AG04449 (cell line): ENCODE results near the gene ATRAID.

Experiments
- CTCF ChIA-PET: fragments of 350-600 bp; formaldehyde crosslinking; extraction: SDS; loops from one replicate; lab custom pipeline; 2021; ENCODE audit warnings: antibody characterized with exemption; lab: Yijun Ruan, JAX
- POLR2A ChIA-PET: fragments of 400-600, 350-600 bp; formaldehyde crosslinking; extraction: SDS; loops from one replicate; lab custom pipeline; 2020; ENCODE audit warnings: antibody characterized with exemption, inconsistent platforms; lab: Yijun Ruan, JAX
- DNase-seq: peaks from one replicate; pipeline ENCODE4 v3.0.0-alpha.2; 2010; ENCODE audit warnings: low read depth, low spot score
- H3K4me3 ChIP-seq: 2 replicates; pipeline ENCODE4 v1.5.1; 2011; ENCODE audit warnings: low read depth, mild to moderate bottlenecking, control low read depth, low read length
- CTCF ChIP-seq: IDR thresholded peaks from one replicate; pipeline ENCODE4 v1.5.1; 2011; ENCODE audit warnings: mild to moderate bottlenecking, moderate library complexity, low read length, control low read depth, inconsistent platforms; ENCODE audit not compliant: insufficient read depth; ENCODE audit errors: missing control alignments

Gene ATRAID

GRCh38 chr2:27208486-27209050 lies 3.3 kb upstream of the ATRAID start:
- no peak for TF ChIP-seq CTCF
- ChIA-PET POLR2A (interaction anchor here (1.0 kb wide), 1 partner anchor 14 kb away, joined by 3 read pairs; no protein-coding TSS in a partner anchor), CTCF (no interaction called here)
- H3K4me3 ChIP-seq, result no peak overlapping the region
- no peak for DNase-seq

- DNase-seq, result no peak
- ChIA-PET CTCF (interaction anchor here (0.9 to 1.4 kb wide), 2 partner anchors 15 to 94 kb away, joined by 3 read pairs; no protein-coding TSS in a partner anchor), POLR2A (no interaction called here)
- no peak for TF ChIP-seq CTCF
- H3K4me3 ChIP-seq, result no peak overlapping the region
Measured at GRCh38 chr2:27209621-27210401, 2.0 kb upstream of the ATRAID start.

- no peak for TF ChIP-seq CTCF
- DNase-seq, result no peak
- ChIA-PET CTCF (interaction anchor here (1.1 to 1.9 kb wide), 7 partner anchors 20 to 115 kb away, joined by 3 to 8 read pairs (median 5); no protein-coding TSS in a partner anchor), POLR2A (interaction anchor here (0.9 to 1.4 kb wide), 2 partner anchors 69 to 77 kb away, joined by 3 to 5 read pairs; partner anchors contain the start of gene PREB)
- peak overlapping the region; percentile 91 for H3K4me3 ChIP-seq
Measured at GRCh38 chr2:27211241-27211942, 449 bp upstream of the ATRAID start.

GRCh38 chr2:27212626-27213471 lies 1.0 kb downstream of the ATRAID start:
- peak overlapping the region; percentile 91 for H3K4me3 ChIP-seq
- DNase-seq, result no peak
- CTCF ChIA-PET, result interaction anchor here (0.7 to 1.8 kb wide), 6 partner anchors 21 to 115 kb away, joined by 3 to 8 read pairs (median 4); no protein-coding TSS in a partner anchor
- POLR2A ChIA-PET, result interaction anchor here (0.9 to 1.4 kb wide), 2 partner anchors 68 to 79 kb away, joined by 3 to 5 read pairs; partner anchors contain the start of gene PREB
- TF ChIP-seq CTCF, result no peak

GRCh38 chr2:27214941-27215340 lies 3.1 kb downstream of the ATRAID start:
- ChIA-PET POLR2A (no interaction called here), CTCF (interaction anchor here (0.9 to 1.4 kb wide), 3 partner anchors 23 to 88 kb away, joined by 3 to 5 read pairs (median 4); no protein-coding TSS in a partner anchor)
- no peak for DNase-seq
- no peak for TF ChIP-seq CTCF
- no peak overlapping the region for H3K4me3 ChIP-seq
